HUDEP-2 (cell line): Measurements from ENCODE around the gene SVOP.
"Not testable (repeated sequence)": the region's sequence is repeated elsewhere in the genome, so short reads cannot be mapped to it uniquely, and the experiment has no call there.

ENCODE experiments used
- DNase-seq, 76 experiments: peaks; one replicate each; lab custom pipeline; 2025; ENCODE audit not compliant: unreplicated experiment in 76 of 76; lab: John Stamatoyannopoulos, UW

The SVOP gene

GRCh38 chr12:109020796-109021380 lies at the start of gene SVOP:
Gene SVOP (minus strand): TSS chr12:109021068. CDS start chr12:109020868, 200 bp downstream.
- peak in 43 of 76 experiments; percentile 5 to 55 (median 24) for DNase-seq

- DNase-seq: no peak
These were observed 48.7 kb upstream of the SVOP start for GRCh38 chr12:109069307-109070271.

GRCh38 chr12:109065853-109066193 lies 45.0 kb upstream of the SVOP start:
- no peak for DNase-seq

- no peak for DNase-seq
These were observed 44.4 kb upstream of the SVOP start for GRCh38 chr12:109065154-109065852.

GRCh38 chr12:109064143-109064542 lies 43.3 kb upstream of the SVOP start:
- no peak for DNase-seq

GRCh38 chr12:109058773-109059172 lies 37.9 kb upstream of the SVOP start:
- no peak for DNase-seq

GRCh38 chr12:109057376-109057775 lies 36.5 kb upstream of the SVOP start:
- DNase-seq: no peak

- DNase-seq: no peak
These were observed 36.0 kb upstream of the SVOP start for GRCh38 chr12:109056891-109057290.

- DNase-seq: no peak
These were observed 33.7 kb upstream of the SVOP start for GRCh38 chr12:109054520-109054919.

GRCh38 chr12:109054124-109054513 lies 33.3 kb upstream of the SVOP start:
- DNase-seq: not testable (repeated sequence)

GRCh38 chr12:109053382-109054123 lies 32.7 kb upstream of the SVOP start:
- peak in 4 of 76 experiments; percentile 9 to 17 (median 10) for DNase-seq

GRCh38 chr12:109052414-109053323 lies 31.8 kb upstream of the SVOP start, which contains the start of gene USP30:
Gene USP30 (plus strand): TSS chr12:109052576. CDS start chr12:109052679, 103 bp downstream.
- peak in 74 of 76 experiments; percentile 8 to 89 (median 65) for DNase-seq

- DNase-seq: peak in 1 of 76 experiments; percentile 40
These were observed 31.2 kb upstream of the SVOP start for GRCh38 chr12:109052097-109052413.

GRCh38 chr12:109049794-109050193 lies 28.9 kb upstream of the SVOP start:
- DNase-seq: not testable (repeated sequence)

- DNase-seq: not testable (repeated sequence)
These were observed 27.8 kb upstream of the SVOP start for GRCh38 chr12:109048706-109049105.

- no peak for DNase-seq
These were observed 26.4 kb upstream of the SVOP start for GRCh38 chr12:109047081-109047805.

GRCh38 chr12:109044241-109044640 lies 23.4 kb upstream of the SVOP start:
- DNase-seq: no peak

- no peak for DNase-seq
These were observed 16.1 kb upstream of the SVOP start for GRCh38 chr12:109036975-109037374.
